ENCODE data around the gene PAM16. TPM values are rescaled to one million over a fixed set of nuclear protein-coding genes. Genes with fewer than 3 reads are reported as not detected.

PAM16 gene
- total and polyA plus RNA-seq, 3 experiments from 2014 or later = 38.6 to 70.2 (median 66.6) TPM

DNA sequence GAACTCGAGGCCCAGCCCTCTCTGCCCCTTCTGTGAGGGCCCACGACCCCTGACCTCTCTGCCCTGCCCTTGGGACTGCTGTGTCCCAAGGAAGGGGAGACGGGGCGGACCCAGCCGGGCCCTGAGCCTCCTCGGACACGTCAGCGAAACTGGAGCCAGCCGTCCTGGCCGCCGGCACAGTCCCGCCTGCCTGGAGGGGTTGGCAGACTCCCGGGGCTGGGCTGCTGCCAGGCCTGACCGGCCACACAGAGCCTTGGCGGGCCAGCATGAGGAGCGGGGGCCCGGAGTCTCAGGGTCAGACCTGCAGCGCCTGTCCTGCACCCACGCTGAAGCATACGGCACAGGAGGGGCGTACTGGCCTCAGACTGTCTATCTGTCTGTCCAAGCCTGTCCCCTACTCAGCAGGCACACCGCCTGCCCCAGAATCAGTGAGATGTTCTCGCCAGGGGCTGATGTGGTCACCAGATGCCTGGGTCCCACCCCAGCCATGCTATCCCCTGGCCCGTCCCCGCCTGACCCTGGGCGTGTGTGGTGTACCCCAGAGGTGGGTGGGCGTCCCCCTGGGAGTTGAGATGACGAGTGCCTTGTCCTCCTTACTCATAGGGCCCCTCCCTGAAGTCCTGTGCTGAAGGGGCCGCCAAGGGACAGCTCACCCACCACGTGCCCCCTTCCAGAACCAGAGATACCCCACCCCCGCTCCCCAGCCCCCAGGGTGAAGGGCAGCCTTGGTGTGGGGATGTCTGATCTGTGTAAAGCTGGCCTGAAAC, 25.2 kb upstream of the PAM16 start:
- Histone ChIP-seq H3K36me3 (ENCODE audit: insufficient read depth, low read length) (peaks cover 5% of the 10 kb centered on the region), H3K9me3 (ENCODE audit: low read length) (no peaks in the 10 kb centered on the region), H3K27ac (ENCODE audit: low read depth, low read length) (no peak overlapping the region), H3K27me3 (ENCODE audit: insufficient read depth, low read length, poor library complexity, severe bottlenecking) (no peaks in the 10 kb centered on the region), H3K4me3 (ENCODE audit: low read length) (no peak overlapping the region), H3K4me1 (ENCODE audit: insufficient read depth, low read length) (peaks cover 18% of the 10 kb centered on the region)
- Mint-ChIP-seq H3K4me3 (peak overlapping the region in 1 of 7 donors; percentile 83), H3K36me3 (peaks cover 0 to 36% (median 0%) of the 10 kb centered on the region in 3 donors), H3K27me3 (no peaks in the 10 kb centered on the region), H3K27ac (peak overlapping the region in 2 of 8 donors; percentile 58 to 91), H3K9me3 (no peaks in the 10 kb centered on the region), H3K4me1 (peaks cover 11 to 65% (median 17%) of the 10 kb centered on the region in 3 donors)
- ChIA-PET POLR2A (no interaction called here), CTCF (no interaction called here)
- no peak for DNase-seq

DNA sequence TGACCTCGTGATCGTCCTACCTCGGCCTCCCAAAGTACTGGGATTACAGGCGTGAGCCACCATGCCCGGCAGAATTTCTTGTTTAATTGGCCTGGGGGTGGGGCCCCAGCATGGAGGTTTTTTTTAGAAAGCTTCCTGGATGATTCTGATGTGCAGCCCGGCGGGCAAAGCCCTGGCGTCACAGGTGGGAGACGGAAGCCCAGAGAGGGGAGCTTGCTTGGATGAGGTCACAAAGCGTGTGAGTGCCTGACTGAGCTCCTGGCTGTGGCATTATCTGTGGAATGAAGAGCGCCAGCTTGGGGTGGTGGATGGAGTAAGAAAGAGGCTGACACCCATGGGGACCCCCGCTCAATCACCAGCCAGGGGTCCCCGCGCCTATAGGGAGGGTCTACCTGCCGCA, 24.6 kb upstream of the PAM16 start:
- Histone ChIP-seq H3K36me3 (ENCODE audit: insufficient read depth, low read length) (peaks cover 4% of the 10 kb centered on the region), H3K4me1 (ENCODE audit: insufficient read depth, low read length) (peaks cover 18% of the 10 kb centered on the region), H3K27me3 (ENCODE audit: insufficient read depth, low read length, poor library complexity, severe bottlenecking) (no peaks in the 10 kb centered on the region), H3K9me3 (ENCODE audit: low read length) (no peaks in the 10 kb centered on the region), H3K27ac (ENCODE audit: low read depth, low read length) (no peak overlapping the region), H3K4me3 (ENCODE audit: low read length) (no peak overlapping the region)
- DNase-seq = no peak
- Mint-ChIP-seq H3K4me1 (peaks cover 11 to 70% (median 17%) of the 10 kb centered on the region in 3 donors), H3K27ac (peak overlapping the region in 4 of 8 donors; percentile 56 to 81 (median 68)), H3K4me3 (no peak overlapping the region), H3K9me3 (no peaks in the 10 kb centered on the region), H3K27me3 (no peaks in the 10 kb centered on the region), H3K36me3 (peaks cover 0 to 31% (median 0%) of the 10 kb centered on the region in 3 donors)
- POLR2A ChIA-PET = no interaction called here
- CTCF ChIA-PET = interaction anchor here (1.7 kb wide), 1 partner anchor 122 kb away, joined by 5 read pairs; no protein-coding TSS in a partner anchor

DNA sequence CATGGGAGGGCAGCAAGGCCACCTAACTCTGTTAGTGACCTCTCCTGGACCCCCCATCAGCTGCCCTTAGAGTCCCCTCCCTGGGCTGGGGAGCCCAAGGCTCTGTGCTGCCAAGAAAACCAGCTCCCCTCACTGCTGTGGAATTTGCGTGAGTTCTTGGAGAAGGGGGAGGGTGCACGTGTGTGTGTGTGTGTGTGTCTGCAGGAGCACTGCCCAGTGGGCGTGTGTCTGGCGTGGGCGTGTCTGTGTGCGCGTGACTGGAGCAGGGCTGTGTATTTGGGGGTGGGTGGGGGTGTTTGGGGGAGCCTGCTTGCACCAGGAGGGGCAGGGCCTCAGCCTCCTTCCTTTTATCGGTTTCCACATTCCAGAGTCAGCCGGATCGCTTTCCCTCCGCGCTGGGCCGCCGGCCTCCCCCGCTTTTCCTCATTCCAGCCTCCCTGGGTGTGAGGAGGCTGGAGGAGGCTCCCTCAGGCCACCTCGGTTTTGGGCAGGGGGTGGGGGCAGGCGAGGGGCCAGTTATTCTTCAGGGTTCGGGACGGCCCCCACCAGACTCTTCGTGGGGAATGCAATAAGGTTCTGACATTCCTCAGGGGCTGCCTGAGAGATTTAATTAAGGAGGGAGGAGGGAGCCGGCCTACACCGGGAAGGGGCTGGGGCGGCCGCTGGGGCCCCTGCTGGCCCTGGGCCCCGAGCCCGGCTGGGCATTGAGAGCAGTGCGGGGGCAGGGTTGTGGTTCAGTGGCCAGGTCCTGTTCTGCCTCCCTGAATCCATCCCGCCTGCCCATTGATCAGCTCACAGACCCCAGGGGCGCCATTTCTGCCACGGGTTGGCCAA, 23.0 kb upstream of the PAM16 start:
- H3K4me1 Mint-ChIP-seq = peaks cover 11 to 71% (median 17%) of the 10 kb centered on the region in 3 donors
- Histone ChIP-seq H3K27ac (ENCODE audit: low read depth, low read length) (no peak overlapping the region), H3K36me3 (ENCODE audit: insufficient read depth, low read length) (no peaks in the 10 kb centered on the region), H3K4me3 (ENCODE audit: low read length) (no peak overlapping the region), H3K27me3 (ENCODE audit: insufficient read depth, low read length, poor library complexity, severe bottlenecking) (no peaks in the 10 kb centered on the region), H3K9me3 (ENCODE audit: low read length) (no peaks in the 10 kb centered on the region), H3K4me1 (ENCODE audit: insufficient read depth, low read length) (peaks cover 18% of the 10 kb centered on the region)
- no peak for DNase-seq
- peaks cover 0 to 21% (median 0%) of the 10 kb centered on the region in 3 donors for H3K36me3 Mint-ChIP-seq
- CTCF ChIA-PET = interaction anchor here (0.9 to 2.9 kb wide), 6 partner anchors 15 to 174 kb away, joined by 3 to 12 read pairs (median 4); partner anchors contain the start of gene PAM16
- H3K27me3 Mint-ChIP-seq = no peaks in the 10 kb centered on the region
- H3K27ac Mint-ChIP-seq = peak overlapping the region in 1 of 8 donors; percentile 61
- H3K4me3 Mint-ChIP-seq = peak overlapping the region in 1 of 7 donors; percentile 23
- POLR2A ChIA-PET = interaction anchor here (0.5 to 0.9 kb wide), 2 partner anchors 24 to 102 kb away, joined by 3 to 4 read pairs; partner anchors contain the start of gene HMOX2
- no peaks in the 10 kb centered on the region for H3K9me3 Mint-ChIP-seq

DNA sequence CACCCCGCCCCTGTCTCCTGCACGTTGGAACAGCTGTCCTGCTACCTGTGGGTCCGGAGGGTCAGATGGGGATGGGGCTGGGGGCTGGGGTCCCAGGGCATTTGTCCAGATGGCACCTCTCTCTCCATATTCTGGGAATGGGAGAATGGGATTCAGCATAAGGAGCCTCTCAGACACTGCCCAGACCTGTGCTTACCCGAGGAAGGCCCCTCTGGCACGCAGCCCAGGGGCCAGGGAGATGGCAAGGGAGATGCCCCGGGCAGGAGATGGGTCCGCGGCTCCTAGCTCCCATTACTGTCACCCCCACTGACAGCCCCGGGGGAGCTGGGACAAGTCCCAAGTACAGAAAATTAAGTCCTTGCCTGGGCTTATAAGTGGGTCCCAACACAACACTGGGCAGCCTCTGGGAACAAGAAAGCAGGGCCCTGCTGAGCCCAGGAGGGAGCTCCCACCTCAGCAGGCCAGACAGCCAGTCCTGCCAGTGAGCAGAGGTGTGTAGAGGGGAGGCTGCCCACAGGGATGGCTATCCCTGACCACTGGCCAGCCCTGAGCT, 22.3 kb upstream of the PAM16 start:
- DNase-seq = no peak
- Histone ChIP-seq H3K27me3 (ENCODE audit: insufficient read depth, low read length, poor library complexity, severe bottlenecking) (no peaks in the 10 kb centered on the region), H3K4me1 (ENCODE audit: insufficient read depth, low read length) (peaks cover 18% of the 10 kb centered on the region), H3K4me3 (ENCODE audit: low read length) (no peak overlapping the region), H3K27ac (ENCODE audit: low read depth, low read length) (no peak overlapping the region), H3K36me3 (ENCODE audit: insufficient read depth, low read length) (no peaks in the 10 kb centered on the region), H3K9me3 (ENCODE audit: low read length) (no peaks in the 10 kb centered on the region)
- H3K36me3 Mint-ChIP-seq = peaks cover 0 to 20% (median 0%) of the 10 kb centered on the region in 3 donors
- H3K4me1 Mint-ChIP-seq = peaks cover 11 to 68% (median 17%) of the 10 kb centered on the region in 3 donors
- ChIA-PET POLR2A (interaction anchor here (0.9 kb wide), 1 partner anchor 103 kb away, joined by 4 read pairs; the partner anchor contains the start of gene HMOX2), CTCF (interaction anchor here (0.9 to 2.9 kb wide), 4 partner anchors 15 to 85 kb away, joined by 3 to 12 read pairs (median 4); partner anchors contain the start of gene PAM16)
- peak overlapping the region in 2 of 8 donors; percentile 61 to 78 for H3K27ac Mint-ChIP-seq
- H3K9me3 Mint-ChIP-seq = no peaks in the 10 kb centered on the region
- H3K4me3 Mint-ChIP-seq = peak overlapping the region in 3 of 7 donors; percentile 23 to 84 (median 36)
- H3K27me3 Mint-ChIP-seq = no peaks in the 10 kb centered on the region

DNA sequence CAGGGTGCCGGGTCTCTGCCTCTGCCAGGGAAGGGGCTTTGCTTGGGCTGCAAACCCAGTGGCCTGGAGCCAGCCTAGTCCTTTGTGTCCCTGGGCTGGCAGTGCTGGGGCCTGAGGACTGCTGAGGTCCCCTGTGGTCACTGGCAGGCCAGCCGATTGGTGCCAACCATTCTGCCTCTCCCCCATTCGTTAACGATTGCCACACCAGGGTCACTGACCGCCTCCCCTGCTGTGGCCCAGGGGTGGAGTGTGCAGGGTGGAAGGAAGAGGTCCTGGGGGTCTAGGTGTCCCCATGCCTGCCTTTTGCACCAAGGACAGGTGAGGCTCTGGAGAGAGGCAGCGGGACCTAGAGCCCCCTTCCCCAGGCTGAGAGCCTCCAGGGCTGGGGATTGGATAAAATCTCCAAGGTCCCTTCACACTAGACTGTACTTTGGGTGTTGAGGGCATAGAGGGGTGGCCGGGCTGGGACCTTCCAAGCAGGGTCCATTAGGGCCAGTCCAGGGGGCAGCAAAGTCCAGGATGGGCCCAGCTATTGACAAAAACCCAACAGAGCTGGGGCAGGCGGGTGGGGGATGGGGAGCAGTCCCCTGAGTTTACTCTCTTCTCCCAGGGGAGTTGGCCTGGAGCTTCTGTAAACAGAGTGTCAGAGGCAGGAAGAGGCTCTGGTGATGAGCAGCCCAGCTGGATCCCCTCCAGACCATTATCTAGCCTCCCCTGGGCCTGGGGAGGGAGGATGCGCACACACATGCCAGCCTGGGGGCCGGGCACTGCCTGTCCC, 21.6 kb upstream of the PAM16 start:
- DNase-seq = no peak
- no peaks in the 10 kb centered on the region for H3K9me3 Mint-ChIP-seq
- Histone ChIP-seq H3K4me3 (ENCODE audit: low read length) (peak overlapping the region; percentile 60), H3K27ac (ENCODE audit: low read depth, low read length) (peak overlapping the region; percentile 18), H3K36me3 (ENCODE audit: insufficient read depth, low read length) (no peaks in the 10 kb centered on the region), H3K4me1 (ENCODE audit: insufficient read depth, low read length) (peaks cover 18% of the 10 kb centered on the region), H3K9me3 (ENCODE audit: low read length) (no peaks in the 10 kb centered on the region), H3K27me3 (ENCODE audit: insufficient read depth, low read length, poor library complexity, severe bottlenecking) (no peaks in the 10 kb centered on the region)
- no peaks in the 10 kb centered on the region for H3K27me3 Mint-ChIP-seq
- peaks cover 0 to 18% (median 0%) of the 10 kb centered on the region in 3 donors for H3K36me3 Mint-ChIP-seq
- peak overlapping the region in 6 of 7 donors; percentile 76 to 91 (median 82) for H3K4me3 Mint-ChIP-seq
- ChIA-PET CTCF (interaction anchor here (0.9 to 2.9 kb wide), 4 partner anchors 14 to 84 kb away, joined by 3 to 12 read pairs (median 4); partner anchors contain the start of gene PAM16), POLR2A (interaction anchor here (0.9 kb wide), 1 partner anchor 103 kb away, joined by 4 read pairs; the partner anchor contains the start of gene HMOX2)
- H3K27ac Mint-ChIP-seq = peak overlapping the region in 7 of 8 donors; percentile 12 to 82 (median 69)
- H3K4me1 Mint-ChIP-seq = peaks cover 8 to 64% (median 15%) of the 10 kb centered on the region in 3 donors

DNA sequence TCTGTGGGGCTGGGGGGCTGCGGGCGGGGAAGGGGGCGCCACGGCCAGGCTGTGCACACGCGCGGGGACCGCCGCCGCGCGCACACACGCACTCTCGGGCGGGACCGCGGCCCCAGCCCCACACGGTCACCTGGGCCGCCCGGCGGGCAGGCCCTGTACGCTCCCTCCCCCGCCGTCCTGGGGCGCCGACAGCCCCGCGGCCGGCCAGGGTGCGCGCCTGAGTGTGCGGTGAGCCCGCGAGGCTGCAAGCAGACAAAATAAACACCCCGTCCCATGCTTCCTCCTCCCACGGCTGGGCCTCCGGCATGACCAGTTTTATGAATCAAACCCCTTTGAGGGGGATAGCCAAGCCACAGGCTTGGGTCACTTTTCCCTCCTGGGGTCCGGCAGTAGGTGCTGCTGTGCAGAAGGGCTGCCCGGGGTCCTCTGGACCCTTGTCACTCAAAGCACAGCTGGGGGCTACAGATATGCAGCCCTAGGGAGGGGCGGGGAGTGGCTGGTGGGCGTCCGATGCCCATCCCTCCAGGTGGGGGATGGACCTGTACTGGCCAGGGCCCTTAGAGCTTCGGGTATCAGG, 21.0 kb upstream of the PAM16 start:
- peak in 1 of 5 donors; percentile 23 for DNase-seq
- Histone ChIP-seq H3K36me3 (ENCODE audit: insufficient read depth, low read length) (peaks cover 5% of the 10 kb centered on the region), H3K4me3 (ENCODE audit: low read length) (peak overlapping the region; percentile 60), H3K27ac (ENCODE audit: low read depth, low read length) (peak overlapping the region; percentile 18), H3K27me3 (ENCODE audit: insufficient read depth, low read length, poor library complexity, severe bottlenecking) (no peaks in the 10 kb centered on the region), H3K9me3 (ENCODE audit: low read length) (no peaks in the 10 kb centered on the region), H3K4me1 (ENCODE audit: insufficient read depth, low read length) (peaks cover 18% of the 10 kb centered on the region)
- CTCF ChIA-PET = interaction anchor here (2.0 to 2.9 kb wide), 2 partner anchors 13 to 31 kb away, joined by 5 to 12 read pairs; no protein-coding TSS in a partner anchor
- Mint-ChIP-seq H3K4me3 (peak overlapping the region; percentile 64 to 91 (median 81)), H3K27me3 (no peaks in the 10 kb centered on the region), H3K9me3 (no peaks in the 10 kb centered on the region), H3K4me1 (peaks cover 5 to 65% (median 14%) of the 10 kb centered on the region in 3 donors), H3K27ac (peak overlapping the region in 7 of 8 donors; percentile 70 to 85 (median 78)), H3K36me3 (peaks cover 0 to 22% (median 0%) of the 10 kb centered on the region in 3 donors)
- POLR2A ChIA-PET = no interaction called here

Measured in CD8-positive, alpha-beta memory T cell (primary cell).